NCI-H1436 (cell line): ENCODE data around the gene SMIM20.
A peak's percentile ranks its signal among the peaks of the same experiment; 100 is the strongest.
"Not testable (repeated sequence)": the region's sequence is repeated elsewhere in the genome, so short reads cannot be mapped to it uniquely, and the experiment has no call there.

Experiments
- DNase-seq: peaks from one replicate; lab custom pipeline; 2025; lab: John Stamatoyannopoulos, UW

SMIM20 gene

DNA sequence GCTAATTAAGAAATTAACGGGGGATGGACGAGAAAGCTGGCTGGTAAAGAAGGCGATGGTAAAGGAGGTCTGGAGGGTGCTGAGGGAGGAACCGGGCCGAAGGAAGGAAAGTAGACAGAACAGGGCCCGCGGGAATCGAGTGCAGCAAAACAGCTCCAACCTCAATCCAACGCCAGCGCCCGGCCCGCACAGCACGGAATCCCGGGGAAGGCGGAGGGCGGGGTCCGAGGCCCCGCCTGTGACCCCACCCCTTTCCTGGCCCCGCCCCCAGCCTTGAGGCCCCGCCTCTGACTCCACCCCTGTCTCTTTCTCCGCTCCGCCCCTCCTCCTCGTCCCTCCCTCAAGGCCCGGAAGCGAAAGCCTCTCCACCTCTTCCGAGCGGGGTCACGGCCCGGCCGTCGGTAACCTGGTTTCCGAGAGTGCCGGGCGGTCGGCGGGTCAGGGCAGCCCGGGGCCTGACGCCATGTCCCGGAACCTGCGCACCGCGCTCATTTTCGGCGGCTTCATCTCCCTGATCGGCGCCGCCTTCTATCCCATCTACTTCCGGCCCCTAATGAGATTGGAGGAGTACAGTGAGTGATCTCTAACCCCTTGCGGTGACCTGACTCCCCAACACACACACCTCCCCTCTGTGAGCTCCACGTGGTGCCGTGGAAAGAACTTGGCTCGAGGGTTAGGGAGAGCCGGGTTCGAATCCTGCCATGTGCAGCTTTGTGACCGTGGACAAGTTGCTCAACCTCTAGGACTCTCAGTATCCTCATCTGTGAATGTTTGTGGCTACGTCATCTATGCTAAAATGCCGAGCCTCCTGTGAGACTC lies at the start of gene SMIM20:
TSS of gene SMIM20 (plus strand) at position 370 of the 819 bp plus-strand sequence. CDS start at position 464, 94 bp downstream.
- DNase-seq, result peak; percentile 79

DNA sequence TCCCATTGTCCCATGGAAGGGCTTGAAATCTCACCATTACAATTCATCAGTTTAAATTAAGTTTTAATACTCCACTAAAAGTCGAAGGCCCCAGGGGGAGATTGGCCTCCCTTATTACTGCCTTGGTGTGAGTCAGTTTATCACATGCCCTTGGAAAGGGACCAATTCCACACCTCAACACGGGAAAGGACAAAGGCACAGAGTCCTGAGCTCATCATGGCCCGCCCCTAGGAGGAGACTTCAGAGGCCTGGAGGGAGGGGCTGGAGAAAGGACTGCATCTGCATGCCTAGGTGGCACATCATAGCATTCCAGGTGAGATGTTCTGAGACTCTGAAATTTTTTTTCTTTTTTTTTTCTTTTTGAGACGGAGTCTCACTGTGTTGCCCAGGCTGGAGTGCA lies 48.4 kb upstream of the SMIM20 start:
- peak; percentile 15 for DNase-seq

DNA sequence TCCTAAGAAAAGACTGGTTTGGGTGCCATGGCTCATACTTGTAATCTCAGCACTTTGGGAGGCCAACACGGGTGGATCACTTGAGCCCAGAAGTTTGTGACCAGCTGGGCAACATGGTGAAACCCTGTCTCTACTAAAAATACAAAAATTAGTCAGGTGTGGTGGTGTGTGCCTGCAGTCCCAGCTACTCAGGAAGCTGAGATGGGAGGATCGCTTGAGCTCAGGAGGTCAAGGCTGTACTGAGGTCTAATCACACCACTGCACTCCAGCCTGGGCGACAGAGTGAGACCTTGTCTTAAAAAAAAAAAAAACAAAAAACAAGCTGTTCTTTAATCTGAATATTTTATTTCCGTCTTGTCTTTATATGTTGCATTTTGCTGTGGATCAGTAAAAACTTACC lies 47.6 kb upstream of the SMIM20 start:
- not testable (repeated sequence) for DNase-seq

DNA sequence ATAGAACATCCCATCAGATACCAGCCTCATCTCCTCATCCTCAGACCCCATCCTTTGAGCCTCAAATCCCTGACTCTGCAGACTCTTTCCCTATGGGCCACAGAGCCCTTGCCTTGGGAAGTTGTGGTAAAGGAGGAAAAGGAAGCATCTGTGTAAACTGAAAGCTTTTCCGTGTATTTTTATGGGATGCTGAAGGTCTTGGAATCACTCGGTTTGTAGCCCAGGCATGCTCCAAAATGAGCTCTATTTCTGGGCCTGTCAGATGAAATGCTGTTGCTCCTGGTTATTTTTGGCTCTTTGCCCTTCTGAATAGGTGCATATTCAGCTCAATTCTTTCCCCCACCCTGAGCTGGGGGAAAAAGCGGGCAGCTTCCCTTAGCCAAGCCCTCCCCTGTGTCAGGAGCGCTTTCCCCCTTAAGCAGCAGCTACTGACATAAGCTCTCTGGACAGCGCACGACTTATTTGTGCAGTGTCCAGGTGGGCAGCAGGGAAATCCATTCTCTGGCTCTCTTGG lies 46.2 kb upstream of the SMIM20 start:
- no peak for DNase-seq

DNA sequence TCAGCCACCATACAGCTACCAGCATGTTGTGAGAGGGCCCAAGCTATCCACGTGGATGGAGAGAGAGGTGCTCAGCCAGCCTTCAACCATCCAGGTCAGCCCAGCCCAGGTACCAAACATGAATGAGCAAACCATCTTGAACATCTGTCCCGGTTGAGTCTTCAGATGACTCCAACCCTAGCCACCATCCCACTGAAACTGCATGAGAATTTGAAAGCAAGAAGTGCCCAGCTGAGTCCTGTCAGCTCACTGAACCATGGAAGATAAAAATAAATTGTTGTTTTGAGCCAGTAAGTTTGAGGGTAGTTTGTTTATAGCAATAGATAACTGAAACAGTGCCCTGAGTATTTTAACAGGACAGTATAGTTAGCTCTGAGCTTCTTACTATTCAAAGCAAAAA lies 43.9 kb upstream of the SMIM20 start:
- DNase-seq, result no peak

DNA sequence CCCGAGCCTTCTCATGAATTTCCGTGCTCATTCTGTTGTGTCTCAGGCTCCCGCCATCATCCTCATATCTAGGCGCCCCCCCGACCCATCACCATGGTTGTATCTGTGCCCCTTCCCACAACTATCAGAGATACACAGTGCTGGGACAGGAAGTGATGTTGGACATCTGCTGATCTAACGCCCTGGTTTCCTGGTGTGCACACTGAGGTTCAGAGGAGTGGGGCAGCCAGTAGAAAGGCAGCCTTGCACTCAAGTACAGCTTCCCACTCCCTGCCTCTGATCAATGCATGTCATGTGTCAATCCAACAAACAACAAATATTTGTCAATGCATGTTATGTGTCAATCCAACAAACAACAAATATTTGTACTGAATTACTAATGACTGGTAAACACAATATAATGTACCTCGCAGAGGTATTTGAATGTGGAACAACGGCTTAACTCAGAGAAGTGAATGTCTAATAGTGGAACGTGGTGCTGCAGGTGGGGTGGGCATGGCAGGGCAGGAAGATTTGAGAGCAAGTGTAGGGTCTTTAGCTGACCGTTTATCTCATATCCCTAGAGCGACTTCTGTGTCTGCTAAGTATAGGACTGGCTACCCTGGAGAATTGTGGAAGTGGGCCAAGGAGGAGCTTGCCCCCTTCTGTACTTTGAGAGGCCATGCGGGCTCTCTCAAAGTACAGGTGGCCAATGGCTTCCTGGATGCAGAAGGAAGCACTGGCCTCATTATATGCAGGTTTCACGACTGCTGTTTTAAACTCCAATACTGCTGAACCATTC lies 41.0 kb upstream of the SMIM20 start:
- DNase-seq, result no peak

DNA sequence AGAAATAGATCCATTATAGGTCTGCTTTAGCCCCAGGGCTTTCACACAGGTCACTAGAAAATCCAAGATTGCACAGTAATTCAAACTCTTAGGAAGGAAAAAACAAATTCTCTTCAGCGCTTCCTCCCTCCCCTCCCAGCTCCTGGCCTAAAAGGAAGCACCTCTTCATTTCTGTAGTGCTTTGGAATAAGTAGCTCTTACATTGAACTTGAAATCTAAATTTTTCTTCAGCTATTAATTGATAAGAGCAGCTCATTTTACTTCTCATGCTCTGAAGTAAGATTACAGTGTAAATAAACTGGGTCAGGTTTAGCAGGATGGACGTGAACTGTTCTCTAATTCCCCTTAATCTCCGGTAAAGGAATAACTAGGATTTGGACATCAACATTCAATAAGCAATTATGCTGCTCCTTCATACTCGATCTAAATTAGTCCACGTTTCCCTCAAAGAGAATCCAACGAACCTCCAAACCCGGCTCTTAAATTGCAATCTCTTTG lies 40.3 kb upstream of the SMIM20 start:
- DNase-seq, result no peak

DNA sequence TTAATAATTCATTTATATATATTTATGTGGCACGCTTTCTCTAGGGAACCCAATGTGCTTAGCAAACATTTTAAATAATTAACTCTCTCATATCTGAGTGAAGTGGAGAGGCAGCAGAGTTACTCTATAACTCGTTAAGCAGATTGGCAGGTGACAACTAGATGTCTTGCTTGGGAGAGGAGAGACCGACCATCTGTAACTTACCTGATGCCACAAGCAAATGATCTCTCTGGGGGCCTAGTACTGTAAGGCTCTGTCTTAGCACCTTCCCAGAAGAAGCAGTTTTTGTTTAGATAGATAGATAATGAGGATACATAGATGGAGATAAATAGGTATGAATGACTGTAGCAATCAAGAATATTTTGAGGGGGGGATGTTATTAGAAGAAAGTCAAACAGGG lies 39.4 kb upstream of the SMIM20 start:
- no peak for DNase-seq

DNA sequence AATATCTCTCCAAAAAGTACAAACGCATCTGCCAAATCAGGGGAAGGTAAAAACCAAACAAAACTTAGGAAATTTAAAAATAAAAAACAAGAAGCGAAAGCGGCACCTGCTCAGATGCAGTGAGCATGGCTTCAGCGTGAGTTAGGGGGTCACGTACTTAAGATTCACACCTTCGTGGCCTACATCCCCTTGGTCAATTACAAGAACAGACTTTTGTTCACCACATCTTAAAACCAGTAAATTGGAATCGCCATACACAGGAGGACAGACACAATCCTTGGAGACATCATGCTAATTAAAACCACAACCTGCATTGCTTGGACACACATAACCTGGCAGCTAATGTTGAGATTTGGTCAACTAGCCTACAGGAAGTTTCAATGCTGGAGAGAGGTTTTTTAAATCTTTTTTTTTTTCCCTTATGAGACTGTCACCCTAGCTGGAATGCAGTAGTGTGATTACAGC lies 38.7 kb upstream of the SMIM20 start:
- no peak for DNase-seq

DNA sequence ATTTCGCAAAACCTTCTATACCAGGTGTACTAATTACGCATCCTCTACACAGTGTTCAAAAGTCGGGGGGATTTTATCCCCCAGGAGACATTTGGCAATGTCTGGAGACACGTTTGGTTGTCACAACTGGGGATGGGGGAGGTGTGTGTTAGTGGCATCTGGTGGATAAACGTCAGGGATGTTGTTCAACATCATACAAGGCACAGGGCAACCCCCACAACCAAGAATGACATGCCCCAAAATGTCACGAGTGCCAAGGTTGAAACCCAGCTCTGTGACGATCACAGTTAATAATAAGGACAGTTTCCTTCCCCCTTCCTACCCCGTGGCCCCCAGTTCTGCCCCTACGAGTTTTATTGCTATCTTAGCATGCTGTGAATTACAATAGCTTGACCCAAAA lies 35.3 kb upstream of the SMIM20 start:
- no peak for DNase-seq

DNA sequence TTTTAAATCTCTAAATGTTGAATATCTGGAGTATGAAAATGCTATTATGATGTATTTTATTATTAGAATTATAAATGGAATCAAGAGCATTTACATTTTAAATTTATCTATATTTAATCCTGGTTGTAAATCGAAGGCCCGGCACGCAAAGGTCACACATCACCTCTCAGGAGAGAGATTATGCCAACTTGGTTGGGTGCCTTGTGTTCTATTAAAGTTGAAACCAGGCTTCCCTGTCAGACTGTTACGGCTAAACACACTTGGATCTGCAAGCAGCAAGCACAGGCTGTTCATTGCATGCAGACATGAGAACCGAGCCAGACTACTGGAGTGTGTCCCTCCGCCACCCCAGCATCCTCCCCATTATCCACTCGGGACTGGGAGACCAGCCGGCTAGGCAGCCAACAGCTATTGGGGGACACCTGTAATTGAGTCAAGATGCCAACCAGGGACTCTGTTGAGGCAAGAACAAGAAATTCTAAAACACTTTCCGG lies 34.9 kb upstream of the SMIM20 start:
- DNase-seq, result no peak

DNA sequence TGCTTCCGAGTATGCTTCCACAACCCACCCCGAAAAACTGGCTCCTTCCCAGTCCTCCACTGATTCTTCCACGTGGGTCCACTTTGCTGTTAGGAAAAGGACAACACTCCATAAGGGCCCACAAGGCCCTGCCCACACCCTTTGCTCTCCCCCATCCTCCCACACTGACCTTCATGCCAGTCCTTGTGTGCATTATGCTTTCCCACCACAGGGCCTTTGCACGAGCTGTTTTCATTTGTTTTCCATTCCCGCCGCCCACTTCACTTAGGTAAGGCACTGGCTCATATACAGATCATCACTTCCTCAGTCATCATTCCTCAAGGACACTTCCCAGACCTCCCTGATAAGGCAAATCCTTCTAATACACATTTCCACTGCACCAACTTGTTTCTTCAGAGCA lies 34.4 kb upstream of the SMIM20 start:
- DNase-seq, result no peak

DNA sequence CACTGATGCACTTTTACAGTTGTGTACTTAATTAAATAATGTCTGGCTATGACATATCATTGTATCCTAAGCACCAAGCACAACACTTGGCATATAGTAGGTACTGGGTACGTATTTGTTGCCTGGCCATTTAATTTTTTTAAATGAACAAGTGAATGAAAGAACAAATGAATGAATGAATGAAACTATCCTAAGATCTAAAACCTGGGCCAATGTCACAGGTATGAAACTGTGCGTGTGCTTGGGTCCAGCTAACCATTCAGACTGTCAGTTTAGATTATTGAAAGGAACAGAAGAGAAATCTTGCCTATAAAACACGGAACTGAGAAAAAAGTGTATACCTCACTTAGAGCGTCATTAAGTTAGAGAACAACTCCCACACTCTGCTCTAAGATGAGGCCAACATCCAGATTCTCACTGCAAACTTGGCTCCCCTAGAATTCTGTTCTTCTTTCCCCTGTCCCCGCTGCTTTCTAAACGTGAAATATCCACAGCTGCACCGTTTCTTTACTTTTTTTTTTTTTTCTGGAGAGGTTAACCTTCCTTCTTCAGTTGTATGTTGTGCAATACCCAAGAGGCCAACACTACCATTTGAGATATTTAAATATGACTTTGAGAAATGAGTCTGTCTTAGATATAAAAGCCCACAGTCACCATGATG lies 33.9 kb upstream of the SMIM20 start:
- no peak for DNase-seq

DNA sequence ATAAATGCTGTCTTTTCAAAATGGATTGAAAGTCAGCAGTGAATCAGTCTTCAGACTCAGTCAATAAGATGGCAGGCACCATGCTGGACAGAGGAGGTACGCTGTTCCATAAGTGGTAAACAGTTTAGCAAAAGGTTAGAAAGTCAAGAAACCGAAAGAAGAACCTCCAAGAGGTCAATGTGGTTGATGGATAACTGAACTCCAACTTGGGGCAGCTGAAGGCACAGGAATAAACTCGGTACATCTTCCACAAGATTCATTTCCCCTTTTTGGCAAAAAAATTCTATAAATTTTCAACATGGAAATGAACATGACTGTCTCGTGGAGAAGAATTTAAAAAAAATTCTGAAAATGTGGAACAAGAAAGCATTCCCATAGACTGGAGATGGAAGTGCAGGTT lies 32.8 kb upstream of the SMIM20 start:
- DNase-seq, result no peak

DNA sequence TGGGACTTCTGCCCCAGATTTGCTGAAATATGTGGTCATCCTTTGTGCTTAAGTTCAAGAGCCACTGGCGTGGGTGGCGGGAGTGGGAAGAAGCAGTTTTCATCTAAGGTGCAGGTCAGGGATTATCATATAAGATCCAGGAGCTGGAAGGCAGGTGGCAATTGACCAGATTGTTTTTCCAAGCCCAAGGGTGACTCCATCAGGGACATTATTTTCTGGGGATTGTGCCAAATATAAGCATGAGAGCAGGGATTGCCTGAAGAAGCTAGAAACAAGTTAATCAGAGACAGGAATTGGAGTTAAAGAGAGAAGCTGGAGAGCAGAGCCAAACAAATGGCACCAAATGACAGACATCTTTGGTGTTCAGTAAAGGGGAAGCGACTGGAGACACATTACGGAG lies 31.8 kb upstream of the SMIM20 start:
- DNase-seq, result no peak

DNA sequence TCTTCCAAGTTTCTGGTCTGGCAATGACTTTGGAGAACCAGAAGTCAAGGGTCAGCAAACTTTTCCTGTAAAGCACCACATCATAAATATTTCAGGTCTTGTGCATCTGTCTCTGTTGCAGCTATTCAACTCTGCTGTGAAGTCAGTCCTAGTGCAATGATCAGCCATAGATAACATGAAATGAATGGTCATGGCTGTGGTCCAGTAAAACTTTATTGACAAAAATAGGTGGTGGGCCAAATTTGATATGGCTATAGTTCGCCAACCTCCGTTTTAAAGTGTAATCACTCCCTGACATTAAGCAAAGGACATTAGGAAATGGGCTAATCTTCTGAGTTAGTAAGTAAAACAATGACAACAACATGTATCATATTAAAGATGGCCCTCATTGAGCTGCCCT lies 30.5 kb upstream of the SMIM20 start:
- DNase-seq, result no peak

DNA sequence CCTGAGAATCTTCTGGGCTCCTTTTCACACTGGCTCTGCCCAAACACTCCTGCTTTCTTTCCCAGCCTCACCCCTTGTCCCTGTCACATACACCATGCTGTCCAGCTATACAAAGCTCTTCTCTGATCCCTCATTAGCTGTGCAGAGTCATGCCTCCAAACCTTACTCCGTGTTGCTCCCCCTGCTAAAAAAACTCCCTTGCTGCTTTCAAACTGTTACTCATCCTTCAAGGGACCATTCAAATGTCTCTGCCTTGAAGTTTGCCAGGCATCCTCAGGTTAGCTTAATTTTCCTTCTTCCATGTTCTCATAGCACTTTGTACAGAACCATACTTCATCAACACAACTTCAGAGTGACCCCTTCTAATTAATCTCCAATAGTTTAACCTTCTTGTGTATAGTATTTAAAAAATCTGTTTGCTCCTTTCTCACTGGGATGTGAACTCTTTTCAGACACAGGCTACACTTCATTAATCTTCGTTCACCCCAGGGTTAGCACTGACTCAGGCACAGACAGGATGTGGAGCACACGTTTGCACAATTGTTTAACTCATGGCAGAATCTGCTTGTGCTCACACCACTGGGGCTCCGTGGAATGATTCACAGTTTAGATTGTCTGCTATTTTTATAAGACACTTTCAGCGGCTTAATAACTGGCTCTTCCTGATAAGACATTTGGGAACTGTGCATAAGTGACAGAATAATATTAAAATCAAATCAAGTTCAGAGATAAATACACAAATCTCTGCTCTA lies 29.8 kb upstream of the SMIM20 start:
- DNase-seq, result no peak

DNA sequence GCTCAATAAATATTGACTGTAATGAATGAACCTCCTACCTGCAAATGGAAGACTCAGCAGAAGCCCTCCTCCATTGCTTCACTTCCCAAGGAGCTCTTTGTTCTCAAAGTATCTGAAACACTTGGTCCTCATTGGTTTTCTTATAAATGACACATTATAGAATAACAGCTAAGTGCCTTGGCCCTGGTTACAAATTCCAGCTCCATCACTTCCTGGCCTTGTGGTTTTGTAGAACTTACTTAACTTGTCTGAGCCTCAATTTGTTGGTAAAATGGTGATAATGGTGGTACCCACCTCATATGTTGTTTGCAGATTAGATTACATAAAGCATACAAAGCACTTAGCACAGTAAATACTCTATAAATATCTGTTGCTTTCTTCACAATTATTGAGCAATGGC lies 25.2 kb upstream of the SMIM20 start:
- DNase-seq, result no peak

DNA sequence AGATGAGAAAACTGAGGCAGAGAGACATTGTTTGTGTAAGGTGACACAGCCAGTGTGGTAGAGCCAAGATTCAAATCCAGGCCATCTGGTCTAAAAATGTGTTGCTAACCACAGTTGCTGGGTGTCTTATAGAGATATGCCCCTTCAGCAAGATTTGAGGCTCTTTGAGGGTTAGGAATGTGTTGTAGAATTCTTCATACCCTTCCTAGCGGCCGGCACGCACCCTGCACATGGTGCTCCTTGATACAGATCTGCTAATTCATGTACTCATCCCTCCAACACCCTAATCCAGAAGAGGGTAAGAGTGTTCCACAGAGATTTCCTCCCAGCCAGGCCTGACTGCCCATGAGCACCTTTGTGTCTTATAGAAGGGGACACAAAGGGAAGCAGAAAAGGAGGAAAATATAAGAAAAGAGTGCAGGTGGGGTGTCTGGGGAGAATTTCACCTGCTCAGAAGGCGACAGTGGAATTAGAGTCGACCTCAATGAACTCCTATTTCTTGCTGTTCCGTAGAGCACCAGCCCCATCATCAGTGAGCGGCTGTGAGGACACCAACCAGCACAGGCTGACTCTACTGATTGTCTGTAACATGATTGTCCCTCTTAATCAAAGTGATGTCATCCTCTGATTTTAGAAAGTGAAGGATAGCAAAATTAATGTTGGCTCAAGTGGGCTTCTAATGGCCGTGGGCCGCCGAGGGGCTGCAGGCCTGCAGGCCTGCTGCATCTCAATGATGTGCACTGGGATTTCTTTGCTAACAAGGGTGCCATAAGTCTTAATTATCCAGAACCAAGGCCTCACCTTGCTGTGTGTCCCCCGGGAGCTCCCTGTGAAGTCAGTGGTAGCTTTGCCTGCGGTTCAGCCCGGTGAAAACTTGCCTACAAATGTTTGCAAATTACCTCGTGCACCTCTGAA lies 24.2 kb upstream of the SMIM20 start:
- DNase-seq, result peak; percentile 41
